Measurements from ENCODE around the gene NHSL1.
A peak's percentile ranks its signal among the peaks of the same experiment; 100 is the strongest.

The NHSL1 gene

DNA sequence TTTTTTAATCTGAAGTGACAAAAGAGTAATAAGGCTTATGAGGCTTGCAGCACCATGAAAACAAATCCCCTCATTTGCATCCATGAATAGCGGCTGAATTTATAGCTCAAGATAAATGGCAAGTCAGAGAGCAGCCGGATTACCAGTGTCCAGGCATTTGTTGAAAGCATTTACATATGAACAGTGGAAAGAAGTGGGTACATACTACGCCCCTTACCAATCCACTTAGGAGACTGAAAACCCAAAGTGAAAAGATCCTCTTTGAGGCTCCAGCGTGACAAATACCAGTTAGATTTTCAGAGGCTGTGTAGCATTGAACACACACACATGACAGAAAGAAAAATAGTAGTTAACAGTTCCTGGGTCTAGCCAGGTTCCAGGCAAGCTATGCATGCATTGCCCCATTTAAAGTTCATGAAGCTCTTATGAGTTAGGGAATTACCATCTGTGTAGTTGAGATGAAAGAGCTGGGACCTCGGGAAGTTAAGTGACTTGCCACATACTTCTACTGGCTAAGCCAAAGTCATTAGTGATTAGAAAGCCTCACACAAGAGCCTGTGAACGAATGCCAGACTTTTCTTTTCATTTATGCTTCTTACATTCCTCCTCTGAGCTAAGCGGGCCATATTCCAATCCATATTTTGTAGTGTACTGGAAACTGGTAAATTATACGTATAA is 28.3 kb upstream of the NHSL1 start:
- Histone ChIP-seq H3K36me3 (ENCODE audit: control insufficient read depth in 2 of 2, insufficient read depth in 1 of 2, low read length in 2 of 2) (no peaks in the 10 kb centered on the region), H3K27ac (ENCODE audit: extremely low read depth, low read depth, low read length) (no peak overlapping the region), H3K4me3 (ENCODE audit: low read depth, low read length) (no peak overlapping the region), H3K9me3 (ENCODE audit: control insufficient read depth, insufficient read depth, low read depth, low read length) (no peaks in the 10 kb centered on the region), H3K4me1 (ENCODE audit: control insufficient read depth, insufficient read depth, low read length) (peaks cover 27% of the 10 kb centered on the region)
- TF ChIP-seq MZF1 (tag by site-specific recombination; IDR thresholded peaks at IDR 0.05; ENCODE audit: borderline replicate concordance): 0 out of 2 replicates have a peak, but pooled peaks have one; percentile 3
- no peak for TF ChIP-seq ZNF747 (tag by site-specific recombination; IDR thresholded peaks at IDR 0.05)
- no peak for TF ChIP-seq ZFP37 (tag by site-specific recombination; IDR thresholded peaks at IDR 0.05)
- no peak for TF ChIP-seq ZNF561 (tag by site-specific recombination; IDR thresholded peaks at IDR 0.05; ENCODE audit: borderline replicate concordance)
- TF ChIP-seq ZNF19 (tag by site-specific recombination; IDR thresholded peaks at IDR 0.05; ENCODE audit: low read depth): no peak
- no peak for TF ChIP-seq ZNF223 (tag by site-specific recombination; IDR thresholded peaks at IDR 0.05)
- CTCF ChIA-PET: interaction anchor here (0.5 to 2.9 kb wide), 10 partner anchors 8 to 588 kb away, joined by 3 to 18 read pairs (median 4); no protein-coding TSS in a partner anchor
- POLR2A ChIA-PET: no interaction called here

DNA sequence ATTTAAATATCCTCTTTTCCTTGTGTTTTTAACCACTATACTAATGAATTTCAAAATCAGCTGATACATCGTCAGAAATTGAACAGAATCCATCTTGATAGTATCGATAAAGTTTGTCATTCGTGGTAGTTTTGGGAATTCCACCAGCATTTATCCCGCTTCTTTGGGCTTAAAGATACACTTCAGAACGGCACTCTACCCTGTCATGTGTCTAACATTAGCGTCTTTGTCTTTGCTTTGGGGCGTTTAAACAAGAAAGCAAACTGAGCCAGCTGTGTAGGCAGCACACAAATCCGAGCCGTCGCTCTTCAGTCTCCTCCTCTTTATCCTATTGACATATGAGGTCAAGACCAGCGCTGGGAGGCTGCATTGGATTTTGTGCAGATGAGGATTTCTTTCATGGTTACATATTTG is 27.5 kb upstream of the NHSL1 start:
- TF ChIP-seq MZF1 (tag by site-specific recombination; IDR thresholded peaks at IDR 0.05; ENCODE audit: borderline replicate concordance) (0 out of 2 replicates have a peak, but pooled peaks have one; percentile 11), ZNF114 (tag by site-specific recombination; IDR thresholded peaks at IDR 0.05) (no peak), ZNF341 (tag by site-specific recombination; IDR thresholded peaks at IDR 0.05; ENCODE audit: low read depth) (no peak)
- TF ChIP-seq, protein P1, sequence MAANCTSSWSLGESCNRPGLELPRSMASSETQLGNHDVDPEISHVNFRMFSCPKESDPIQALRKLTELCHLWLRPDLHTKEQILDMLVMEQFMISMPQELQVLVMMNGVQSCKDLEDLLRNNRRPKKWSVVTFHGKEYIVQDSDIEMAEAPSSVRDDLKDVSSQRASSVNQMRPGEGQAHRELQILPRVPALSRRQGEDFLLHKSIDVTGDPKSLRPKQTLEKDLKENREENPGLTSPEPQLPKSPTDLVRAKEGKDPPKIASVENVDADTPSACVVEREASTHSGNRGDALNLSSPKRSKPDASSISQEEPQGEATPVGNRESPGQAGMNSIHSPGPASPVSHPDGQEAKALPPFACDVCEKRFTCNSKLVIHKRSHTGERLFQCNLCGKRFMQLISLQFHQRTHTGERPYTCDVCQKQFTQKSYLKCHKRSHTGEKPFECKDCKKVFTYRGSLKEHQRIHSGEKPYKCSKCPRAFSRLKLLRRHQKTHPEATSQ (tag by site-specific recombination; IDR thresholded peaks at IDR 0.05): no peak
- no peaks in the 10 kb centered on the region for H3K36me3 ChIP-seq (ENCODE audit: control insufficient read depth in 2 of 2, insufficient read depth in 1 of 2, low read length in 2 of 2)
- CTCF ChIA-PET: interaction anchor here (0.7 to 2.9 kb wide), 8 partner anchors 9 to 691 kb away, joined by 3 to 18 read pairs (median 4); no protein-coding TSS in a partner anchor
- H3K4me1 ChIP-seq (ENCODE audit: control insufficient read depth, insufficient read depth, low read length): peaks cover 27% of the 10 kb centered on the region
- H3K27ac ChIP-seq (ENCODE audit: extremely low read depth, low read depth, low read length): no peak overlapping the region
- H3K9me3 ChIP-seq (ENCODE audit: control insufficient read depth, insufficient read depth, low read depth, low read length): no peaks in the 10 kb centered on the region
- POLR2A ChIA-PET: no interaction called here
- H3K4me3 ChIP-seq (ENCODE audit: low read depth, low read length): no peak overlapping the region

DNA sequence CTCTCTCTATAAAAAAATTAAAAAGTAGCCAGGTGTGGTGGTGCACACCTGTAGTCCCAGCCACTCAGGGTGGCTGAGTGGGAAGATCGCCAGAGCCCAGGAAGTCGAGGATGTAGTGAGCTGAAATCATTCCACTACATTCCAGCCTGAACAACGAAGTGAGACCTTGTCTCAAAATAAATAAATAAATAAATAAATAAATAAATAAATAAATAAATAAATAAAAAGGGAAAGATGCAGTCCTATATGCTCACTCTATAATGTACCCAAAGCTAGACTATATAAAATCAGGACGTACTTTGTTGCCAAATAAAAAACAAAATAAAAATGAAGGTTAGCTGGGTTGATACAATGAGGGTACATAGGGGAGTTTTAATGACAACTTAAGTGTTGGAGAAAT is 26.1 kb upstream of the NHSL1 start:
- CTCF ChIA-PET: interaction anchor here (0.5 to 2.9 kb wide), 7 partner anchors 8 to 715 kb away, joined by 3 to 18 read pairs (median 4); no protein-coding TSS in a partner anchor
- H3K36me3 ChIP-seq (ENCODE audit: control insufficient read depth in 2 of 2, insufficient read depth in 1 of 2, low read length in 2 of 2): no peaks in the 10 kb centered on the region
- no peaks in the 10 kb centered on the region for H3K9me3 ChIP-seq (ENCODE audit: control insufficient read depth, insufficient read depth, low read depth, low read length)
- POLR2A ChIA-PET: no interaction called here
- H3K4me3 ChIP-seq (ENCODE audit: low read depth, low read length): no peak overlapping the region
- peaks cover 27% of the 10 kb centered on the region for H3K4me1 ChIP-seq (ENCODE audit: control insufficient read depth, insufficient read depth, low read length)
- no peak overlapping the region for H3K27ac ChIP-seq (ENCODE audit: extremely low read depth, low read depth, low read length)
- TF ChIP-seq, protein P2, sequence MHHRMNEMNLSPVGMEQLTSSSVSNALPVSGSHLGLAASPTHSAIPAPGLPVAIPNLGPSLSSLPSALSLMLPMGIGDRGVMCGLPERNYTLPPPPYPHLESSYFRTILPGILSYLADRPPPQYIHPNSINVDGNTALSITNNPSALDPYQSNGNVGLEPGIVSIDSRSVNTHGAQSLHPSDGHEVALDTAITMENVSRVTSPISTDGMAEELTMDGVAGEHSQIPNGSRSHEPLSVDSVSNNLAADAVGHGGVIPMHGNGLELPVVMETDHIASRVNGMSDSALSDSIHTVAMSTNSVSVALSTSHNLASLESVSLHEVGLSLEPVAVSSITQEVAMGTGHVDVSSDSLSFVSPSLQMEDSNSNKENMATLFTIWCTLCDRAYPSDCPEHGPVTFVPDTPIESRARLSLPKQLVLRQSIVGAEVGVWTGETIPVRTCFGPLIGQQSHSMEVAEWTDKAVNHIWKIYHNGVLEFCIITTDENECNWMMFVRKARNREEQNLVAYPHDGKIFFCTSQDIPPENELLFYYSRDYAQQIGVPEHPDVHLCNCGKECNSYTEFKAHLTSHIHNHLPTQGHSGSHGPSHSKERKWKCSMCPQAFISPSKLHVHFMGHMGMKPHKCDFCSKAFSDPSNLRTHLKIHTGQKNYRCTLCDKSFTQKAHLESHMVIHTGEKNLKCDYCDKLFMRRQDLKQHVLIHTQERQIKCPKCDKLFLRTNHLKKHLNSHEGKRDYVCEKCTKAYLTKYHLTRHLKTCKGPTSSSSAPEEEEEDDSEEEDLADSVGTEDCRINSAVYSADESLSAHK (tag by site-specific recombination; IDR thresholded peaks at IDR 0.05): no peak
- TF ChIP-seq ZNF426 (tag by site-specific recombination; IDR thresholded peaks at IDR 0.05) (peak; percentile 99), ZNF555 (tag by site-specific recombination; conservative IDR thresholded peaks at IDR 0.05) (peak; percentile 98), ZNF610 (tag by site-specific recombination; IDR thresholded peaks at IDR 0.05; ENCODE audit: borderline replicate concordance) (0 out of 2 replicates have a peak, but pooled peaks have one; percentile 33), ZNF311 (tag by site-specific recombination; IDR thresholded peaks at IDR 0.05; ENCODE audit: borderline replicate concordance) (no peak), GFI1B (tag by site-specific recombination; IDR thresholded peaks at IDR 0.05) (peak; percentile 86), ZNF138 (tag by site-specific recombination; IDR thresholded peaks at IDR 0.05; ENCODE audit: borderline replicate concordance) (peak; percentile 87; the same call in 1 of the 2 replicates), KLF10 (tag by site-specific recombination; IDR thresholded peaks at IDR 0.05) (no peak), GLIS1 (tag by site-specific recombination; IDR thresholded peaks at IDR 0.05) (no peak), ZNF501 (tag by site-specific recombination; IDR thresholded peaks at IDR 0.05) (peak; percentile 82; the same call in 1 of the 2 replicates), ZBTB8A (tag by site-specific recombination; IDR thresholded peaks at IDR 0.05) (peak; percentile 88), ZNF223 (tag by site-specific recombination; IDR thresholded peaks at IDR 0.05) (peak; percentile 75; the same call in 1 of the 2 replicates), FEZF1 (tag by site-specific recombination; IDR thresholded peaks at IDR 0.05) (no peak; the same call in 1 of the 2 replicates)
- TF ChIP-seq, protein P3, sequence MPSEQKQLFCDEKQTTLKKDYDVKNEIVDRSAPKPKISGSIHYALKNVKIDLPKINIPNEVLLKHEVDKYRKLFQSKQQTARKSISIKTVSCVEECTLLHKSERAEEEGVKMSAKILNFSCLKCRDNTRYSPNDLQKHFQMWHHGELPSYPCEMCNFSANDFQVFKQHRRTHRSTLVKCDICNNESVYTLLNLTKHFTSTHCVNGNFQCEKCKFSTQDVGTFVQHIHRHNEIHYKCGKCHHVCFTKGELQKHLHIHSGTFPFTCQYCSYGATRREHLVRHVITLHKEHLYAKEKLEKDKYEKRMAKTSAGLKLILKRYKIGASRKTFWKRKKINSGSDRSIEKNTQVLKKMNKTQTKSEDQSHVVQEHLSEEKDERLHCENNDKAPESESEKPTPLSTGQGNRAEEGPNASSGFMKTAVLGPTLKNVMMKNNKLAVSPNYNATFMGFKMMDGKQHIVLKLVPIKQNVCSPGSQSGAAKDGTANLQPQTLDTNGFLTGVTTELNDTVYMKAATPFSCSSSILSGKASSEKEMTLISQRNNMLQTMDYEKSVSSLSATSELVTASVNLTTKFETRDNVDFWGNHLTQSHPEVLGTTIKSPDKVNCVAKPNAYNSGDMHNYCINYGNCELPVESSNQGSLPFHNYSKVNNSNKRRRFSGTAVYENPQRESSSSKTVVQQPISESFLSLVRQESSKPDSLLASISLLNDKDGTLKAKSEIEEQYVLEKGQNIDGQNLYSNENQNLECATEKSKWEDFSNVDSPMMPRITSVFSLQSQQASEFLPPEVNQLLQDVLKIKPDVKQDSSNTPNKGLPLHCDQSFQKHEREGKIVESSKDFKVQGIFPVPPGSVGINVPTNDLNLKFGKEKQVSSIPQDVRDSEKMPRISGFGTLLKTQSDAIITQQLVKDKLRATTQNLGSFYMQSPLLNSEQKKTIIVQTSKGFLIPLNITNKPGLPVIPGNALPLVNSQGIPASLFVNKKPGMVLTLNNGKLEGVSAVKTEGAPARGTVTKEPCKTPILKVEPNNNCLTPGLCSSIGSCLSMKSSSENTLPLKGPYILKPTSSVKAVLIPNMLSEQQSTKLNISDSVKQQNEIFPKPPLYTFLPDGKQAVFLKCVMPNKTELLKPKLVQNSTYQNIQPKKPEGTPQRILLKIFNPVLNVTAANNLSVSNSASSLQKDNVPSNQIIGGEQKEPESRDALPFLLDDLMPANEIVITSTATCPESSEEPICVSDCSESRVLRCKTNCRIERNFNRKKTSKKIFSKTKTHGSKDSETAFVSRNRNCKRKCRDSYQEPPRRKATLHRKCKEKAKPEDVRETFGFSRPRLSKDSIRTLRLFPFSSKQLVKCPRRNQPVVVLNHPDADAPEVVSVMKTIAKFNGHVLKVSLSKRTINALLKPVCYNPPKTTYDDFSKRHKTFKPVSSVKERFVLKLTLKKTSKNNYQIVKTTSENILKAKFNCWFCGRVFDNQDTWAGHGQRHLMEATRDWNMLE (tag by site-specific recombination; conservative IDR thresholded peaks at IDR 0.05; ENCODE audit: low read depth): peak; percentile 98
